GM23338 (cell line): ENCODE data around the gene ADGRL3.

Experiments used
- CTCF ChIP-seq, 2 experiments: fragments of 200-600 bp in 1 of 2; sonication (generic) in 1 of 2; conservative IDR thresholded peaks; 2 replicates each; pipeline versions ENCODE4 v1.5.1 to v1.6.1; 2016 to 2017; ENCODE audit warnings: antibody characterized with exemption in 2 of 2, low read depth in 2 of 2, mild to moderate bottlenecking in 2 of 2, moderate library complexity in 1 of 2
- POLR2AphosphoS5 ChIP-seq: IDR thresholded peaks from 2 replicates; pipeline ENCODE4 v1.6.1; 2016; ENCODE audit warnings: antibody characterized with exemption, low read depth

GRCh38 chr4:61959087-61959486 is 759.0 kb downstream of the ADGRL3 start:
- TF ChIP-seq CTCF (conservative IDR thresholded peaks at IDR 0.05; ENCODE audit: low read depth in 2 of 2): no peak
- TF ChIP-seq POLR2AphosphoS5: no peak
